Colonic mucosa (tissue), 4 donors: ENCODE data around the gene ARID3C. TPM values are rescaled to one million over a fixed set of nuclear protein-coding genes. Genes with fewer than 3 reads are reported as not detected.

Experiments used
- DNase-seq: peaks from one replicate; pipeline ENCODE4 v3.0.0-alpha.2; 2020
- H3K27ac ChIP-seq: fragments of 200-600 bp; one replicate; pipeline ENCODE4 v1.8.0; 2021
- H3K27me3 ChIP-seq: fragments of 200-600 bp; one replicate; pipeline ENCODE4 v1.8.0; 2021
- H3K36me3 ChIP-seq: fragments of 200-600 bp; one replicate; pipeline ENCODE4 v1.8.0; 2021
- H3K4me1 ChIP-seq: fragments of 200-600 bp; one replicate; pipeline ENCODE4 v1.8.0; 2021; ENCODE audit warnings: mild to moderate bottlenecking
- H3K4me3 ChIP-seq: fragments of 200-600 bp; one replicate; pipeline ENCODE4 v1.8.0; 2021
- H3K9ac ChIP-seq, 2 donors: one replicate each; pipeline ENCODE4 v1.7.0; 2013; ENCODE audit warnings: control low read depth in 2 of 2, low read depth in 2 of 2, low read length in 2 of 2
- H3K9me3 ChIP-seq: fragments of 200-600 bp; one replicate; pipeline ENCODE4 v1.8.0; 2021
- CTCF ChIP-seq: fragments of 200-600 bp; IDR thresholded peaks from one replicate; pipeline ENCODE4 v1.8.0; 2022; ENCODE audit warnings: antibody characterized with exemption, mild to moderate bottlenecking
- intact Hi-C: fragments of 100-400 bp; cut with DNase I; formaldehyde crosslinking; loops from one replicate; pipeline ENCODE4 v1.14.1; 2022
- total RNA-seq, 2 donors: library from RNA; stranded (reverse); fragmentation: NEBNext Ultra II Directional in 1 of 2; extraction: Animal tissue kit (Norgen Biotek cat#: 25700) in 1 of 2; gene quantifications; one replicate each; pipeline ENCODE4 v1.2.1, GENCODE V29; 2021
- donor health status: healthy.
- donor health status: DM: no; HTN: no; CAD: no.
- donor health status: DM: no; HTN: no; CAD: no.

Gene ARID3C
- total RNA-seq, 2 donors from 2014 or later, result not detected

- intact Hi-C loops, result no loop called here
- peak overlapping the region; percentile 46 to 84 for H3K9ac ChIP-seq
These were observed 16.0 kb downstream of the ARID3C start for GRCh38 chr9:34612788-34613390.

GRCh38 chr9:34611811-34612787 is 16.8 kb downstream of the ARID3C start, which contains the start of gene RPP25L:
Gene RPP25L (minus strand): TSS chr9:34612097. CDS start chr9:34611296, 801 bp downstream.
- intact Hi-C loops, result no loop called here
- DNase-seq, result peak; percentile 93

More at GRCh38 chr9:34612788-34613390, 16.0 kb downstream of the ARID3C start:
- H3K4me3 ChIP-seq, result peak overlapping the region; percentile 60
- H3K27ac ChIP-seq, result peak overlapping the region; percentile 73
- TF ChIP-seq CTCF, result peak; percentile 89
- H3K36me3 ChIP-seq, result peaks cover 14% of the 10 kb centered on the region
- peak; percentile 90 for DNase-seq
- no peaks in the 10 kb centered on the region for H3K27me3 ChIP-seq
- H3K4me1 ChIP-seq, result no peaks in the 10 kb centered on the region
- H3K9me3 ChIP-seq, result no peaks in the 10 kb centered on the region

GRCh38 chr9:34611251-34611810 is 17.5 kb downstream of the ARID3C start:
- H3K27ac ChIP-seq, result peak overlapping the region; percentile 73
- H3K9ac ChIP-seq, result peak overlapping the region; percentile 84 to 89
- H3K9me3 ChIP-seq, result no peaks in the 10 kb centered on the region
- DNase-seq, result no peak
- TF ChIP-seq CTCF, result no peak
- no peaks in the 10 kb centered on the region for H3K36me3 ChIP-seq
- intact Hi-C loops, result no loop called here
- no peaks in the 10 kb centered on the region for H3K27me3 ChIP-seq
- no peaks in the 10 kb centered on the region for H3K4me1 ChIP-seq
- peak overlapping the region; percentile 60 for H3K4me3 ChIP-seq

More at GRCh38 chr9:34611811-34612787, 16.8 kb downstream of the ARID3C start, which contains the start of gene RPP25L:
- Histone ChIP-seq H3K9me3 (no peaks in the 10 kb centered on the region), H3K27me3 (no peaks in the 10 kb centered on the region), H3K4me1 (no peaks in the 10 kb centered on the region), H3K36me3 (peaks cover 7% of the 10 kb centered on the region), H3K9ac (peak within 1 kb of the TSS; percentile 84 to 89), H3K4me3 (peak within 1 kb of the TSS; percentile 60), H3K27ac (peak within 1 kb of the TSS; percentile 73)
- TF ChIP-seq CTCF, result no peak

GRCh38 chr9:34610434-34611206 is 18.2 kb downstream of the ARID3C start:
- DNase-seq, result no peak
- intact Hi-C loops, result no loop called here
- H3K9ac ChIP-seq, result peak overlapping the region; percentile 50 to 84

More at GRCh38 chr9:34610434-34611206, 18.2 kb downstream of the ARID3C start:
- no peak for TF ChIP-seq CTCF
- Histone ChIP-seq H3K9me3 (no peaks in the 10 kb centered on the region), H3K4me1 (no peaks in the 10 kb centered on the region), H3K27me3 (no peaks in the 10 kb centered on the region), H3K27ac (no peak overlapping the region), H3K4me3 (peak overlapping the region; percentile 60), H3K36me3 (no peaks in the 10 kb centered on the region)
